Esophagus muscularis mucosa (tissue), 4 donors: ENCODE measurements around the gene COG2.

Experiments
- CTCF ChIP-seq, 3 experiments: fragments of 200-600 bp in 2 of 3; fragments of 450-650 bp in 1 of 3; sonication (generic) in 2 of 3; IDR thresholded peaks; one replicate each; pipeline ENCODE4 v1.5.1; 2017 to 2019; ENCODE audit warnings: antibody characterized with exemption in 3 of 3, mild to moderate bottlenecking in 2 of 3, moderate library complexity in 1 of 3
- EP300 ChIP-seq: sonication (generic); formaldehyde crosslinking; IDR thresholded peaks from one replicate; pipeline ENCODE4 v1.6.1; 2017; ENCODE audit warnings: antibody characterized with exemption
- POLR2AphosphoS5 ChIP-seq, 2 donors: sonication (generic); formaldehyde crosslinking; IDR thresholded peaks; one replicate each; pipeline ENCODE4 v1.6.1; 2017; ENCODE audit warnings: antibody characterized with exemption in 2 of 2

DNA sequence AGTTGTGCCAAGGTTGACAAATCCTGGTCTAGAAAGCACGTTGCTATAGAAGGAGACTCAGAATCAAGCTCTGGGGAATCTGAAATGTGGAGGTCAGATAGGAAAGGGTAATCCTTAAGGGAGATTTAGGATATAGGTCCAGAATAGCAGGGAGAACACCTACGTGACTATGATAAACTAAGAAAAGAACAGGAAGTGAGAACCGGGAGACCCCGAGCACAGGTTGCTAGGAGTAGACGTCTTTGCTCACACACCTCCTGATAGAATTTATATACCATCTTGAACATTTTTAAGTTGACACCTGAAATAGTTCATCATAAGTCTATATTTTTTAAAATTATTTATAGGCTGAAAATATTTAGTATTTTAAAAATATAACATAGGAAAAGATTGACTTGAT, 7.9 kb upstream of the COG2 start:
- TF ChIP-seq CTCF (IDR thresholded peaks at IDR 0.05) (no peak), POLR2AphosphoS5 (IDR thresholded peaks at IDR 0.05) (no peak), EP300 (no peak)
